ENCODE data around the gene NOP56. TPM values are rescaled to one million over a fixed set of nuclear protein-coding genes. Genes with fewer than 3 reads are reported as not detected.
"Not testable (repeated sequence)": the region's sequence is repeated elsewhere in the genome, so short reads cannot be mapped to it uniquely, and the experiment has no call there.

Gene NOP56
- total RNA-seq, 1 donor from 2014 or later: 119 TPM

DNA sequence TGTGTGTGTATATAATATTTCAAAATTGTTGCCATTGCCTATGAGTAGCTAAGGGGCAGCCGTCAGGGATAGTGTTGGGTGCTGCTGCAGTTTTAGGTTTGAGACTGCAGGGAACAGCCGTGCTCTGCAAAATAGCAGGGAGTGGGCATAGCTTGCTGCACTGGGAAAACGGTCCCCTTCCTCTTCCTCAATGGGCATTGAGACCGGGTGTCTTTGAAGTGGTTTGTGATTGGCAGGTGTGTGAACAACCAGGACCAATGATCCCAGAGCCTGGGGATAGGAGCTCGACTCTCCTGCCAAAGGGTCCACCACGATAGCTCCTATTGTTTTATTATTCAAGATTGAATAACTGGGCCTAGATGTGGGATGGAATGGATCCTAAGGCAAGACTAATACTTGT, 35.1 kb downstream of the NOP56 start:
- ATAC-seq: no peak

DNA sequence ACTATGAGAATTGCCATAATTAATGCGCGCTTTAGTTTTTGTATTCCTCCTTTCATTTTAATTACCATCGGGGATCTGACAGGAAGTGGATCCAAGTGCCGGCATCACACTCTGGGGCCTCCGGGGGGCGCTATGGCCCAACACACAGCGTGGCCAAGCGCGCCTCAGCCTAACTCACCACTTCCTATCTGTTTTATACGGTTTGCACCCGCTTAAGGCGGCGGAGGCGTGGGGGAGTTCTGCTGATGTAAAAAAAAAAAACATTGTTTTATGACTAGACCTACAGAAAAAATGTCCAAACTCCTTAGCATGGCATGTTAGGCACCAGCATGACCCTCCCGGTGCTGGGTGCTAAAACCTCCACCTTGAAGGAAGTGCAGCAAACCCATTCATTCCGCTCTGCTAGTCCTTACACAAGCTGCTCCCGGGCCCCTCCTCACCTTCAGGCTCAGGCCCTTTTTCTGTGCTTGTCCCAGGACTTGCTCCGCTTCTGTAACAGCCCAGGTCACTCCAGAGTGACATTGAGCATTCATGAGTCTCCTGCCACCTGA, 35.7 kb downstream of the NOP56 start:
- no peak for ATAC-seq

DNA sequence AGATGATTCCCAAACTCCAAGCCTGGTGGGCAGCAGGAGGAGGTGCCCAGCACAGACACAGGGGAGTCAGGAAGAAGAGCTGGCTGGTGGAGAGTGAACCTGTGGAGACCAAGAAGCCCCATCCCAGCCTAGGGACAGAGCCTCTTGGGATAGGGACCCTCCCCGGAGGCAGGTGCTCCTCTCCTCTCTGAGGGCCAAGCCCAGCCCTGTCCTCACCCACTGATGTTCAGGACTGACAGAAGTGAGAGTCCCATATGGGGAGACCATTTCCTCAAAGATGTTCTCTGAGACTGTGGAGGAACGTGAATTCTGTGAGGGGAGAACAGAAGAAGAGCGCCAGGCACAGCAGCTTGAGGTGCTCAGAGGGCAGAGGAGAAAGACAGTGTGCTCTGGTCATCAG, 37.8 kb downstream of the NOP56 start:
- ATAC-seq: no peak

DNA sequence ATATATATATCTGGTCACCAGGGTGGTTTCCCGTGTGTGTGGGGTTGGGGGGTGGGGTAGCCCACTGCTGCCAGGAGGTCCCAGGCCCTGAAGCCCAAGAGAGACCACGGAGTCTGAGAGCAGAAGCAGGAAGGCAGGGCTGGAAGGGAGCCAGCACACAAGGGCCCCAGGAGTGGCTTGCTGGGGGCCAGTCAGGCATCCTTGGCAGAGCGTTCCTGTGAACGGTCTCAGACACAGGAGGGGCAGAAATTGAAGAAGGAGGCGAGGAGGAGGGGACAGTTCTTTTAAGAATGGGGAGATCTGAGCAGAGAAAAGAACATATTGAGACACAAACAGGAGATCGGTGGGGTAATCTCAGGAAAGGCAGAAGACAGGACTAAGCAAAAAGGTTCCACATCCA, 38.3 kb downstream of the NOP56 start:
- ATAC-seq: no peak

DNA sequence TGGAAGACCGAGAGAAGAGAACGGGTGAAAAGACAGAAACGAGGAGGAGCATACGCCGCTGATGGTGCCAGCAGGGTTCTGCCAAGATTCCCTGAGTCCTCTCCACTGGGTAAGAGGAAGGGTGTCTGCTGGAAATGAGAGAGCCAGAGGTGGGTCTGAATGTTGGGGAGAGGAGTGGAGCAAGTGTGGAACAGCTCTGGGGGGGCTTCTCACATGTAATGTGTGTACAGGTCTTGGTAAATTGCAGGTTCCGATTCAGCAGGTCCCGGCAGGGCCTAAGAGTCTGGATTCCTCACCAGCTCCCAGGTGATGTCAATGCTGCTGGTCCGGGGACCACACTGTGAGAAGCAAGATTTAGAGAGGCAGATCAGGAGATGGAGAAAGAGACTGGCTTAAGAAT, 38.7 kb downstream of the NOP56 start:
- no peak for ATAC-seq

DNA sequence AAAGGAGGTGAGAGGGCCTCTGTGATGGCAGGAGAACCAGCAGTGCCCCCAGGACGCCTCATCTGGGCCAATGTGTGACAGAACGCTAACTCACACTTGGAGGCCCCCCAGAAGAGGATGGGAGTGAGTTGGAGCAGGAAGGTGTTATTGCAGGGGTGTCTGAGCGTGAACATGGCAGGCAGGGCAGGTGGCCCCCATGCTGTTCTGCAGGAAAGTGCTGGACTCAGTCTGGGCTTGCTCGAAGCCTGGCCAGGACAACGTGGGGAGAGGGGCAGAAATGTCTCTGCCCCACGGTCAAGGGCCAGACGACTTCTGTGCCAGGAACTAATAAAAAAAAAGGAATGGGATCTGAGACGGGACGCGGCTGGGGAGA, 39.2 kb downstream of the NOP56 start:
- no peak for ATAC-seq

DNA sequence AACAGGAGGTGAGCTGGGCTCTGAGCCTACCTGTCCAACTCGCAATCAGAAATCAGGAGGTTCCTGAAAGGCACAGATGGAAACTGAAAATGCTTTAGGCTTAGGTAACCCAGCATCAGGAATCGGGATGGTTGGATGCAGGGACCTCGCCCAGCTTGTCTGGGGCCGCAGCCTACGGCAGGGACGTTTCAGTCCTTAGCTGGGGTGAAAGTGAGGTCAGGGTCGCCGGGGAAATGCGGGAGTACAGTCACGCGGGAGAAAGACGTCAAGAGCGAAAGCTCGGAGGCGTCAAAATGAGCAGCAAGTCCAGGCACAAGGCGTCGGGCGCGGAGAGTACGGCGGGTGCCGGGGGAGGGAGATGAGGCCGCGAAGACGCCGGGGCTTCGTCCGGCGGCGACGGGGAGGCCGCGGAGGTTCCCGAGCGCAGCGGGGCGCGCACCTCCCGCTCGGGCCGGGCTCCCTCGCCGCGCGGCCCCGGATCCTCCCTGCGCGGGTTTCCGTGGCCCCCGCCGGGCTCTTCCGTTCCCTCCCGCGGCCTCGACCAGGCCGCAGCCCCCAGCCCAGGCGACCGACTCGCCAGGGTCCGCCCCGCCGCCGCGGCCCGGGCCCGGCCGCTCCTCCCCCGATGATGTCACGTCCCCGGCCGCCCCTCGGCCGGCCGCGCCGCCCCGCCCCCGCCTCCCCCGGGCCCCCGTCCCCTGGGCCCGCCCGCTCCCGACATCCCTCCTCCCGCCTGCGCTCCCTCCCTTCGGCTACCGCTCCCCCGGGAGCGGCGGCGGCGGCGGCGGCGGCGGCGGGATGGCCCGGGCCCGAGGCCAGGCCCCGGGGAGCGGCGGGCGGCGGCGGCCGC, 39.8 kb downstream of the NOP56 start, which contains the start of gene EBF4:
EBF4 (plus strand) TSS at position 745 of the 850 bp plus-strand sequence. CDS start 866 bp downstream, outside the sequence.
- peak; percentile 5 for ATAC-seq

DNA sequence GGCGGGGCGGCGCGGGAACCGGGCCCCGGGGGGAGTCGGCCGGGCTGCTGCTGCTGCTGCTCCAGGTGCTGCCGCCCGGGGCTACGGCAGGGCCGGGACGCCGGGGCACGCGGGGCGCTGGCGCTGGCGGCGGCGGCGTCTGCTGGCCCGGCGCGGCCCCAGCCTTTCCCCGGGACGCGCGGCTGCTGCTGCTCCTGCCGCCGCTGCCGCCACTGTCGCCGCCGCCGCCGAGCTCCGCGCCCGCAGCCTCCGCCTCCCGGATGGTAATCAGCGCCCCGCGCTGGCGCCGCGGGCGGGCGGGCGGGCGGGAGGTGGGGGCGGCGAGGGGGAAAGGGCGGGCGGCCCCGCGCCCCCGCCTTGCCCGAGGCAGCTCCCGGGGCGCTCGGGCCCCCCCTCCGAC, 40.5 kb downstream of the NOP56 start:
- ATAC-seq: no peak

DNA sequence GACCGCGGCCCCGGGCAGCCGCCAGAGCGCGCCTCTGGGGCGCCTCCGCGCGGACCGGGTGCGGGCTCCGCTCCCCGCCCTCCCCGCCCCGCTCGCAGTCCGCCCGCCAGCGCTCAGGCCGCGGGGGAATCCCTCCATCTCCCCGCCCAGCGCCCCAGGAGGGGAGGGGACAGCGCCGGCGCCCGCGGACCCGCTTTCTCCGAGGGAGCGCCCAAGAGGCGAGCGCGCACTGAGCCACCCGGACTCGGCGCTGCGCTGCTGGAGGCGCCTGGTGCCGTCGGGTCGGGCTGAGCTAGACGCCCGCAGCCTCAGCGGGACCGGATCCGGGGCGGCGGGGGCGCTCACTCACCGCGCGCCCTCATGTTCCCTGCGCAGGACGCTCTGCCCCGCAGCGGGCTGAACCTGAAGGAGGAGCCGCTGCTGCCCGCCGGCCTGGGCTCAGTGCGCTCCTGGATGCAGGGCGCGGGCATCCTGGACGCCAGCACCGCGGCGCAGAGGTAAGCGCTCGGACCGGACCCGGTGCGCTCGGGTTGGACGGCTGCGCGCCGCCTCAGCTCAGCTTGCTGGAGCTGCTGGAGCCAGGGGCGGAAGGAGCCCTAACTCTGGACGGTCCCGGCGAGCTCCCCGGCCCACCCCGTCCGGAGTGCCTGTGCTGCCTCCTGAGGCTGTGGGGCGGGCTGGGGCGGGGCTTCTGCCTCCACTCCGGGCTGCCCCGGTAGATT, 41.0 kb downstream of the NOP56 start:
- peak; percentile 17 for ATAC-seq

DNA sequence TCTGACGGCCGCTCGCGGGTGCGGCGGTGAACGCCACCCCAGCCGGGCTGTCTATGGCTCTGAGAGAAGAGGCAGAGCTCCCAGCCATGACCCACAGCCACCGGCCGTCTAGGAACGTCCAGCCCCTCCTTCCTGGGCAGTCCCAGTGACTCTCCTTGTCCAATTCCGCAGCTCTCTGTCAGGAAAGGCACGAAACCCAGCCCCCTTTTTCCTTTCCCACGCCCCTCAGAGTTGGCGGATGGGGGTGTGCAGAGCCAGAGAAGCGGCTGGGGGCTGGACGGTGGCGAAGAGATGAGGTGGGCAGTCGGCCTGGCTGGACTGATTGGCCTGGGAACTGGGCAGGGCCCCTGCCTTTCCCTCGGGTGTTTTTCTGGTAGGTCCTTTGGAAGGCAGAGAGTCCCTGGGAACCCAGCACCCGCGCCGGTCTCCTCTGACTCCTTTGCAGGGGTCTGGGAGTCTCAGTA, 41.6 kb downstream of the NOP56 start:
- no peak for ATAC-seq

DNA sequence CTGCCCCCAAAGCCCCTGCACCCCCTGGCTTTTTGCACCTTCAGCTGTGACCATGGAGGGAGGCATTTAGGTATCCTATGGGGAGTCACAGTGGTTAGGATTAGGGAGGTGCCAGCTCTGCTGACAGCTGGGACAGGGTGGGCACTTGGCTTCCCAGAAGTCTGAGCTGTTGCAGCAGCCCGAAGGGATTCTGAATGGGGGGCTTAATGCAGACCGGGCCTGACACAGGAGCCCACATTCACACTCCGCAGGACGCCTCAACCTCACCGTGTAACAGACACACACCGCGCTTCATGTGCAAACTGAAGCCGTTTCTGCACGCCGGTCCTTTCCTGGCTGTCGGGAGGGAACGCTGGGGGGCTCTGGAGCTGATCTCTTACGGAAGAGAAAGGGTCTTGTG, 42.1 kb downstream of the NOP56 start:
- ATAC-seq: no peak

DNA sequence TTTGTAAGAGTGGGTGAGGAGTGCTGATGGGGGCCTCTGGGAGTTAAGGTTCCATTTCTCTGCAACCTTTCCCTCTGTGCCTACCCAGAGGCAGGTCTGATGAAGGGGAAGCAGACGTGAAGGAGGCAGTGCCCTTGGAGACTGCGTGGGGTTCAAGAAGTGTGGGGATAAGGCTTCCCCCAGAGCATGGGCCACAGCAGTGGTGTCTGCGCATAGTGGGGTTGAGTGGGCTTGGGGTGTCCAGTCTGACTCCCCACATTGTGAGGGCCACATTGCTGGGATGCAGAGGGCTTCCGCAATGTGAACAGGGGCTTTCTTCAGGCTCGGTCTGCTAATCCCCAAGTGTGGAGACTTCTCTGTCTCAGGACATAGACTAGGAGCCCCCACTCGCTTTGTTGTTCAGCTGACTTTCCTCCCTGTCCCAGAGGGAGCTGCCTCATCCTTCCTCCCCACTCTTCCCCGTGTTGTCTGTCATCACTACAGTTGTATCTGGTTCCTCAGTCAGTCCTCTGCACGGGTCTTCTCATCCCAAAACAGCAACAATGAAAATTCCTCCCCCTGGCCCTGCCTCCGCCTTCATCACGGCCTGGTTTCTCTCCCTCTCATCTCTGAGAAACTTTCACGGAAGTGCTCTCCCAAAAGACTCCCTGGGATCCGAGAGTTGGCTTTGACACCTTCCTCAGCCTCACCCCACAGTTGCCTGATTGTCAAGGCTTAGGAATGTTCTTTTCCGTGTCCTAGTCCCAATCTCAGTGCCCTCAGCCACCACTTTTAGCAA, 43.0 kb downstream of the NOP56 start:
- ATAC-seq: no peak

DNA sequence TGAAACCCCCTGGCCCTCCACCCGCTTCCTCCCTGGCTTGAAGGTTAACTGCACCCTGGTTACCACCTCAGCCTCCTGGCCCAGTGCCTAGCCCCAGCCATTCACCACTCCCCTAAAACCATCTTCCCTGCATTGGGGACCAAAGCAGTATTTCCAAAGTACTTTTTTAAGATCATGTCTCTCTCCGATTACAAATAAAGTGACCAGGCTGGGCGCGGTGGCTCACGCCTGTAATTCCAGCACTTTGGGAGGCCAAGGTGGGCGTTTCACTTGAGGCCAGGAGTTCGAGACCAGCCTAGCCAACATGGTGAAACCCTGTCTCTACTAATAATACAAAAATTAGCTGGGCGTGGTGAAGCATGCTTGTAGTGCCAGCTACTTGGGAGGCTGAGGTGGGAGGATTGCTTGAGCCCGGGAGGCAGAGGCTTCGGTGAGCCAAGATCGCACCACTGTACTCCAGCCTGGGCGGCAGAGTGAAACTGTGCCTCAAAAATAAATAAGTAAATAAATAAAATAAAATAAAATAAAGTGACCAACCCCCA, 43.6 kb downstream of the NOP56 start:
- not testable (repeated sequence) for ATAC-seq

DNA sequence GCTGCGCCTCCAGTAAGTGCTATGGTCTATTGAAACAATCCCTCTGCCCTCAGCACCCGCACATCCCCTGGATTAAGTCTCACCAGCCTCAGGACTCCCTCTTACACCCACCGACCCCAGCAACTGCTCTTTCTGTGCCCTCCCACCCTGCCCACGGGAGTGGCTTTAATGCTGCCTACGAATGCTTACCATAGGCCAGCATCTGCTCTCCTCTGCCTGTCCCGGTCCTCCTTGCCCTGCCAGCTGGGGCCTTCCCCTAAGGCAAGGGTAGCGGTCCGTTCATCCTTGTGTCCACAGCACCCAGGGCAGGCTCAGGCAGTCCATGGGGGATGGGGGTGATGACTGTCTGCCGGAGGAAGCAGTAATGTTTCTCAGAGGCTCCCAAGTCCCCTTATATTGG, 44.2 kb downstream of the NOP56 start:
- ATAC-seq: no peak

DNA sequence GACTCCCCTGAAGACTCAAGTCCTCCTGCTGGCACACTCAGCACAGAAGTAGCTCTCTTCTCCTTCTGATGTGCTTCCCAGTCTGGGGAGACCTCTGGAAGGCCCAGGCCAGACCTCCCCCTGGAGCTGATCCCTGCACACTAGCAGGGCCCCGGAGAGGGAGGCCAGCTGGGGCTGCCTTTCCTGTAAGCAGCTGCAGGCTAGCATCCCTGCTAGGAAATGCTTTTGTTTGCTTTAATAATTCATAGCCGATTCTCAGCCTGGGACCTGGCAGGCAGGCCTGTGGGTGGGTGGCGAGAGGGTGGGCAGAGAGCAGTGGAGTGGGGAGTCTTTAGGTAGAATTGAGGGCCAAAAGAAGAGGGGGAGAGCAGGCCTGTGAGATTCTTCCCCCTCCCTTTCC, 45.3 kb downstream of the NOP56 start:
- no peak for ATAC-seq

DNA sequence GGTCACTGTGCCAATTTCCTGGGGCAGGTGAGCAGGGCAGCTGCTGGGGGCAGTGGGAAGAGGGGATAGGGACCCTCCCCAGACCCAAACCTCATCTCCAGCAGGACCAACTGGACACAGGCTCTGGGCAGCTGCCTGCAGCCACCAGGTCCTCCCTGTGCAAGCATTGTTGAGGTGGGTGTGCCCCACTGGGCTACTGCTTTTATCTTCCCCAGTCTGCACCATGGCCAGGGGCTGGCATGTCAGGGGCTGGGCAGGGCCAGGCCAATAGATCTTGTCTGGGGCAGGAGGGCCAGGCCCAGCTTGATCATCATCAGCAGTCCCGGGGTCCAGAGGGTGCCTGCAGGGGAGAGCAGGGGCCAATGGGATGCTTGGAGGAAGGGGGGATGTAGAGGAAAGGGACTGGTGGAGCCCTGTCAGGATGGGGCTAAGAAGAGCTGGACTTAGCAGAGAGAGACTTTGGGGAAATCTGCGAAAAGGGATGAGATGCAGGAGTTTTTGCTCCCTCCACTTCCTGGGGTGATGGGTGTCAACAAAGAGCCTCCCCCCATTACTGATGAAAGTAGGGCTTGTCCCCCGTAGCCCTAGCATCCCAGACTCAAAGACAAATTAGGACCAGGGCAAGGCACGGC, 45.9 kb downstream of the NOP56 start:
- no peak for ATAC-seq

DNA sequence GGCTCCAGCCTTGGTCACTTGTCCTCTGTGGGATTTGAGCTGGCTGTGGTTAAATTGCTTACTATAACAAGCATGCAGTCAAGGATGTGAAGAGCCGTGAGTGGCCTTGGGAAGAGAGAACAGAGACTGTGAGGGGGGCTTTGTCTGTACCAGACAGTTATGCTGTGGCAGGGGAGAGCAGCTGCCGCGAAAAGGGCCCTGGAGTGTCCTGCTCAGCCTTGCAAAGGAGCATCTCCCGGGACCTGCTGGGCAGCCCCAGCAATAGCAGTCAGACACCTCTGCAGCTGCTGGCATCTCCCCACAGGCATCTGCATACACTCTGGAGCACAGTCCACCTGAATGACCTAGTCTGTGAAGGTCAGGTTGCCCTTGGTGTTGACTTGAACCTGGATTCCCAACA, 46.5 kb downstream of the NOP56 start:
- ATAC-seq: no peak

DNA sequence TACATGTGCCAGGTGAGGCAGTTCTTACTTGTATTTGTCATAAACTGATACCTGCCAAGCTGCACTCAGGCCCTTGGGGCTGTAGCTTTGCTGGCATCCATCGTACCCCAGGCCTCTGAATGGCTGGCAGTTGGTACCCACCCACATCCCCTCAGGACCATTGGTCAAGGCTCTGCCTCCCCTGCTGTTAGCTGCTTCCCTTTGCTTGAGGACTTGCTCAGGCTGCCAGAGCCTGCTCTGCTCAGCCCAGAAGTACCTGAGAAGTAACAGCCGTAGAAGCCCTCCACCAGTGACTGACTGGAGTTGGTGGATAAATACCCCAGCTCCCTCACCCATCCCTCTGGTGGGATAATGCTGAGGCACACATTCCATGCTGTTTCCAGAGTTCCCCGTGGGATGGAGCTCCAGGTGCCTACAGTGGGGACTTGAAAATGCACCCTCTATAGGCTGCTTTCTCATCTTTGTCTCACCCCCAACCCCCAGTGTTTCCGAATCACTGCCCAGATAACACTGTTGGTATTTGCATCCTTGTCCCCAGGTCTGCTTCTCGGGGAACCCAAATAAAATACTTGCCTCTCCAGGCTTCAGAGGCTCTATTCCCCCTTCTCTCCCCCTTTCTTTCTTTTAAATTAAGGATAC, 47.5 kb downstream of the NOP56 start:
- ATAC-seq: no peak

DNA sequence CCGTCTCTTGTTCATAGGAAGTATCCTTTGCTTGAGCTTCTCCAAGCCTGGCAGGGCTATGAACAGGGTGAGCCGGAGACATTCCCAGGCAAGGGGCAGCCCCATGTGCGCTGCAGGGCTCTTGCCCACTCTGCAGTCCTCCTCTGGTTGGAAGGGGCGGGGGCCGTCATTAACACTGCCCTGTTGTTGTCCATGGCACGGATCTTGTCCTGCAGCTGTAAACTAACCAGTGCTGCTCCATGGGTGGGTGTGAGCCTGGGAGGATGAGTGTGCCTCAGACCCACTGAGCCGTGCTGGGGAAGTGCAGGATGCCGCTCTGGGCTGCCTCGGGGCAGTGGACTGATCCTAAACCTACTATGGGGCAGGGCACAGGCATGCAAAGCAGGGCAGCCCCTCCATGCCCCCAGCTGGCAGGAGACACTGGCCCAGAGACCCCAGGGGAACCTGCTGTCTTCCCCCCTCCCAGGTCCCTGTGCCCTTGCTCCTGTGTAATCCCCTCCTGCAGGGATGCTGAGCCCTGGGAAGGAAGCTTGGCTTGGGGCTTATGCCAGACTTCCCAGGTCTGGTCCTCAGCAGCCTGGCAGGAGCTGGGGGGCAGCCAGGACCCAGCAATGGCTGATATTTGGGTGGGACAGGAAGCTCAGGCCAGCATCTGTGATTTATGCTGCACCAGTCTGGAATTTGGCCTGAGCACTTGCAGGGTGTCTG, 48.6 kb downstream of the NOP56 start:
- no peak for ATAC-seq

DNA sequence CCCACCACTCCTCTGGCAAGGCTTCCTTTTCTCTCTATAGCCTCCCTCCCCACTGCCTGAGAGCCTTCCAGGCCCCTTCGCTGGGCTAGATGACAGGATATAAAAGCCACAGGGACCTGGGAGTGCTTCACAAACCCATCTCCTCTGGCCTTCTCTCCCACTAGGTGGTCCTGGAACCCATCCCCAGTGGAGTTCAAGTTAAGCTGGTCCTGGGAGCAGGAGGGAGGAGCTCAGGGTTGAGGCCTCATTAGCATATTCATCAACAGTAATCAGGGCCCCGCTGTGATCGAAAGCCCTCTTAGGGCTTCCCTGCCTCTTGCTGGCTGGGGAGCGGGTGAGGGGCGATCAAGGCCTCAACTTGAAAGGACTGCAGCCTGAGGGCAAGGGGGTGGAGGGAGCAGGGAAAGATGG, 49.2 kb downstream of the NOP56 start:
- ATAC-seq: no peak
